Fibroblast of lung (primary cell): ENCODE data around the gene HAUS3. TPM values are rescaled to one million over a fixed set of nuclear protein-coding genes. Genes with fewer than 3 reads are reported as not detected.

Experiments used
- DNase-seq, 2 donors: peaks; one replicate each; pipeline versions ENCODE4 v3.0.0 to v3.0.0-alpha.2; 2010; ENCODE audit warnings: low read depth in 2 of 2
- H2AFZ ChIP-seq: 2 replicates; pipeline ENCODE4 v1.5.1; 2012; ENCODE audit warnings: low read length, control low read depth, inconsistent platforms
- H3K27ac ChIP-seq: 2 replicates; pipeline ENCODE4 v1.5.1; 2011; ENCODE audit warnings: low read length, control low read depth; ENCODE audit not compliant: insufficient read depth
- H3K27me3 ChIP-seq: 2 replicates; pipeline ENCODE4 v1.5.1; 2011; ENCODE audit warnings: mild to moderate bottlenecking, low read length; ENCODE audit not compliant: control insufficient read depth, insufficient read depth
- H3K36me3 ChIP-seq: 2 replicates; pipeline ENCODE4 v1.5.1; 2011; ENCODE audit warnings: low read length; ENCODE audit not compliant: control insufficient read depth, insufficient read depth
- H3K4me1 ChIP-seq: 2 replicates; pipeline ENCODE4 v1.5.1; 2011; ENCODE audit warnings: low read length; ENCODE audit not compliant: control insufficient read depth, insufficient read depth; ENCODE audit errors: extremely low read depth
- H3K4me2 ChIP-seq: 2 replicates; pipeline ENCODE4 v1.5.1; 2011; ENCODE audit warnings: low read length, control low read depth; ENCODE audit not compliant: insufficient read depth; ENCODE audit errors: extremely low read depth
- H3K4me3 ChIP-seq, 4 experiments: fragments of 200-600 bp in 1 of 4; sonication (generic) in 1 of 4; replicated peaks in 1 of 4; 2 replicates each; pipeline ENCODE4 v1.5.1; 2011 to 2016; ENCODE audit warnings: low read length in 4 of 4, low read depth in 3 of 4, mild to moderate bottlenecking in 3 of 4, control low read depth in 2 of 4, inconsistent platforms in 1 of 4, mixed read lengths in 1 of 4; ENCODE audit not compliant: insufficient read depth in 1 of 4; ENCODE audit errors: control extremely low read depth in 1 of 4
- H3K79me2 ChIP-seq: 2 replicates; pipeline ENCODE4 v1.5.1; 2012; ENCODE audit warnings: mild to moderate bottlenecking, low read length, inconsistent platforms; ENCODE audit not compliant: control insufficient read depth, insufficient read depth
- H3K9ac ChIP-seq: 2 replicates; pipeline ENCODE4 v1.5.1; 2011; ENCODE audit warnings: mild to moderate bottlenecking, low read length, control low read depth; ENCODE audit not compliant: insufficient read depth
- H3K9me3 ChIP-seq: 2 replicates; pipeline ENCODE4 v1.5.1; 2012; ENCODE audit warnings: low read depth, low read length; ENCODE audit not compliant: control insufficient read depth, insufficient read depth
- H4K20me1 ChIP-seq: 2 replicates; pipeline ENCODE4 v1.5.1; 2011; ENCODE audit warnings: low read length; ENCODE audit not compliant: control insufficient read depth, insufficient read depth; ENCODE audit errors: extremely low read depth
- EZH2 ChIP-seq: IDR thresholded peaks from 2 replicates; pipeline ENCODE4 v1.5.1; 2012; ENCODE audit warnings: low read length, control low read depth, mild to moderate bottlenecking; ENCODE audit errors: missing control alignments
- polyA plus RNA-seq, 2 donors: library from polyadenylated mRNA; depleted of rRNA in 1 of 2; stranded (reverse) in 1 of 2; unstranded in 1 of 2; fragments of >200 nt; gene quantifications; 2 replicates each; pipeline ENCODE4 v1.2.1, GENCODE V29; 2011 to 2012; ENCODE audit warnings: missing spikeins in 1 of 2
- total RNA-seq: library from RNA; depleted of rRNA; stranded (reverse); fragments of >200 nt; gene quantifications from 2 replicates; pipeline ENCODE4 v1.2.1, GENCODE V29; 2014
- TF ChIP-seq, protein P1 (sequence below), 2 donors: IDR thresholded peaks in 1 of 2; conservative IDR thresholded peaks in 1 of 2; 1 replicate in 1 of 2; 2 replicates in 1 of 2; pipeline ENCODE4 v1.5.1; 2011 to 2012; ENCODE audit warnings: low read length in 2 of 2, control low read depth in 1 of 2, inconsistent platforms in 1 of 2, low read depth in 1 of 2, mild to moderate bottlenecking in 1 of 2

The HAUS3 gene
- total and polyA plus RNA-seq, 2 donors (not counting 1 experiment from before 2014, with no cell fraction given) = 5.3 TPM

DNA sequence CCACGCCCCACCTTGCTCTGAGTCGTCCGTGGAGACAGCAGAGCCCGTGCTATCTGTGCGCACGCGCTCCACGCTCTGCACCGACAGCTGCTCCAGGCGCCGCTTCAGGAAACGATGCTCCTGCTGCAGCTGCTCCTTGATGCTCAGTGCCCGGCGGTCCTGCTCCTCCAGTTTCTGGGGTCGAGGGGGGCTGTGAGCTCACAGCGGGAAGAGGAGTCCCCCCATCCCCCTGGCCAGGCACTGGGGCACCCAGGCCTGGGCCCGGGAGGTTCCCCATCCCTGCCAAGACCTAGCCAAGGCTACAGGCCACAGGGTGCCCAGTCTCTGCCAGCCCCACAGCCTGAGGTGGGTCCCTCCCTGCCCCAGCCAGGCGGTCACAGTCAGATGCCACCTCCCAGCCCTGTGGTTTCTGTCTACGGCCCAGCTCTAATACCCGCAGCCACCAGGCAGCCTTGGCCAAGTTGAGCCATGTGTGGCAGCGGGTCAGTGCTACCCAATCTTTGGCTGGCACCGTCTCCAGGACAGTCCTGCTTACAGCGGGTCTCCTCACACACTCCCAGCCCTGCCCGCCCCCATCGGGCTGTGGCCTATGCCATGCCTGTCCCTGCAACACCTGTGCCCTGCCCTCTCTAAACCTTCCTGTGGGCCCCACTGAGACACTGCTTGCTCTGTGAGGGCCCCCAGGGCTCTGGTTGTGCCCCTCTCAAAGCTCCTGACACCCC lies 9.3 kb upstream of the HAUS3 start:
- H2AFZ ChIP-seq = no peak overlapping the region
- no peak for TF ChIP-seq EZH2
- TF ChIP-seq, protein P1, sequence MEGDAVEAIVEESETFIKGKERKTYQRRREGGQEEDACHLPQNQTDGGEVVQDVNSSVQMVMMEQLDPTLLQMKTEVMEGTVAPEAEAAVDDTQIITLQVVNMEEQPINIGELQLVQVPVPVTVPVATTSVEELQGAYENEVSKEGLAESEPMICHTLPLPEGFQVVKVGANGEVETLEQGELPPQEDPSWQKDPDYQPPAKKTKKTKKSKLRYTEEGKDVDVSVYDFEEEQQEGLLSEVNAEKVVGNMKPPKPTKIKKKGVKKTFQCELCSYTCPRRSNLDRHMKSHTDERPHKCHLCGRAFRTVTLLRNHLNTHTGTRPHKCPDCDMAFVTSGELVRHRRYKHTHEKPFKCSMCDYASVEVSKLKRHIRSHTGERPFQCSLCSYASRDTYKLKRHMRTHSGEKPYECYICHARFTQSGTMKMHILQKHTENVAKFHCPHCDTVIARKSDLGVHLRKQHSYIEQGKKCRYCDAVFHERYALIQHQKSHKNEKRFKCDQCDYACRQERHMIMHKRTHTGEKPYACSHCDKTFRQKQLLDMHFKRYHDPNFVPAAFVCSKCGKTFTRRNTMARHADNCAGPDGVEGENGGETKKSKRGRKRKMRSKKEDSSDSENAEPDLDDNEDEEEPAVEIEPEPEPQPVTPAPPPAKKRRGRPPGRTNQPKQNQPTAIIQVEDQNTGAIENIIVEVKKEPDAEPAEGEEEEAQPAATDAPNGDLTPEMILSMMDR (conservative IDR thresholded peaks at IDR 0.05 in 1 of 2, IDR thresholded peaks at IDR 0.05 in 1 of 2; ENCODE audit: low read depth in 1 of 2, low read length in 2 of 2) = no peak
- H3K9me3 ChIP-seq = no peaks in the 10 kb centered on the region
- no peak for DNase-seq
- H3K79me2 ChIP-seq = no peaks in the 10 kb centered on the region
- H3K27me3 ChIP-seq = no peaks in the 10 kb centered on the region
- H3K4me3 ChIP-seq = no peak overlapping the region
- no peak overlapping the region for H3K4me2 ChIP-seq
- peaks cover 2% of the 10 kb centered on the region for H3K4me1 ChIP-seq
- no peak overlapping the region for H3K27ac ChIP-seq
- no peaks in the 10 kb centered on the region for H4K20me1 ChIP-seq
- no peak overlapping the region for H3K9ac ChIP-seq
- H3K36me3 ChIP-seq = peaks cover 28% of the 10 kb centered on the region

DNA sequence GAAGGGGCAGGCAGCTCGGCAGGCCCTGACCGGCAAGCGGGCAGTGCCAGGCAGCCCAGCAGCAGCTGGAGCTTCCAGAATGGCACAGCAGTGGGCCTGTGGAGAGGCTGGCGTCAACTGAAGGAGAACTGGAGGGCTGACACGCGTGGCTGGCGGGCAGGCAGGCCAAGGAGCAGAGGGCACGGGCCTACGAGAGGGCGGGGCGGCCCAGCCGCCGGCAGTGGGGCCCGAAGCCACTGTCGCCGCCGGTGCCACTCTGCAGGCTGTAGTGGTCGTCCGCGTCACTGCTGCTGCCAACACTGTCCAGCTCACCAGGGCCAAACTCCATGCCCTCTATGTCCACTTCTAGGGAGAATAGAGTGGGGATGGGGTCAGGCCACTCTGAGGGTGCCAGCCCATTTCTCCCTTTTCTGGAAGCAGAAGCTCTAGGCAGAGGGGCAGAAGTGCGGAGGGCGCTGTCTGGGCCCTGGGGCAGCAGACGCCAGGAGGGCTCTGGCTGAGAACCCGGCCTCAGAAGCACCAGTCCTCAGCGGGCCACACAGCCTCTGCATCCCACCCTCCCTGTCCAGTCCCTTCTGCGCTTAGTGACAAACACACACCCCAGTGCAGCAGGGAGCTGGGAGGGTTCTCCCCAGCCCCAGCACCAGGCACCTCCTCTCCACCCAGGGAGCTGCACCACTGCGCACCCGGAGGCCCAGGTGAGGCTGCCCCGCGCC lies 8.6 kb upstream of the HAUS3 start:
- Histone ChIP-seq H3K9me3 (no peaks in the 10 kb centered on the region), H4K20me1 (no peaks in the 10 kb centered on the region), H3K4me3 (no peak overlapping the region), H3K36me3 (peaks cover 25% of the 10 kb centered on the region), H3K4me1 (no peaks in the 10 kb centered on the region), H2AFZ (no peak overlapping the region), H3K4me2 (no peak overlapping the region), H3K79me2 (no peaks in the 10 kb centered on the region), H3K27me3 (no peaks in the 10 kb centered on the region), H3K9ac (no peak overlapping the region), H3K27ac (no peak overlapping the region)
- no peak for DNase-seq
- no peak for TF ChIP-seq EZH2
- TF ChIP-seq, protein P1 (conservative IDR thresholded peaks at IDR 0.05 in 1 of 2, IDR thresholded peaks at IDR 0.05 in 1 of 2; ENCODE audit: low read depth in 1 of 2, low read length in 2 of 2) = no peak

DNA sequence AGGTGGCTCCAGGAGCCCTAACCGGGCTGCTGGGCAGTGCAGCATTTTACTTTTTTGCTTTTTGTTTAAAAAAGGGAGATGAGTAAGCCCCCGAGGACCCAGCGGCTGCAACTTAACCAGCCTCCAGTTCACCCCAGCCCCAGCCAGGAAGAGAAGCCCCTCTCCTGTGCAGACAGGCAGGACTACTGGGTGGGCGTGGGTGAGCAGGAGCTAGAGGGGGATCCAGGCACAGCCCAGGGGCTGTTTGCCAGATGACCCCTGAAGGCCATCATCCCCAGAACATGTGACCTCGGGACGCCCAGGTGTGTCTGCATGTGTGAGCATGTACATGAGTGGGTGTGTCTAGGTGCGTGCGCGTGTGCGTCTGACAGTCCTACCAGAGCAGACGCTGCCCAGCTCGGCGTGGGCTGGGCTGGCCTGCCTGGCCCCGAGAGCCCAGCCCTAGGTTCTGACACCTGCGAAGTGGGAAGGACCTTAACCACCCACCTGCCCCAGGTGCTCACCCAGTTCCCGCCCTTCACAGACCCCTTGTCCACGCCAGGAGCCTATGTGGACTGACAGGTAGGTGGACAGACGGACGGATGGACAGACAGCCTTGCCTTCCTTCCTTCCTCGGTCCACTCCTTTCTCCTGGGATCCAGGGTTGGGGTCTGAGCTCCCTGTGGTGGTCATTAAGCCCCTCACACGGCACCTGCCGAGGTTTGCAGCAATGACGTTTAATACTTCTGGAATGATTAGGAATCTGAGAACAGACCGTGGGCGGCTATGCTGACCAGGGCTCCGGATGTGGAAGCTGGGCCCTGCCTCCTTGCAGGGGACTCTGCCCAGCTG lies 7.8 kb upstream of the HAUS3 start:
- no peak overlapping the region for H3K27ac ChIP-seq
- no peak overlapping the region for H3K4me2 ChIP-seq
- H3K79me2 ChIP-seq = no peaks in the 10 kb centered on the region
- no peaks in the 10 kb centered on the region for H3K27me3 ChIP-seq
- TF ChIP-seq, protein P1 (conservative IDR thresholded peaks at IDR 0.05 in 1 of 2, IDR thresholded peaks at IDR 0.05 in 1 of 2; ENCODE audit: low read depth in 1 of 2, low read length in 2 of 2) = no peak
- TF ChIP-seq EZH2 = no peak
- no peak for DNase-seq
- H3K36me3 ChIP-seq = peaks cover 20% of the 10 kb centered on the region
- H3K9me3 ChIP-seq = no peaks in the 10 kb centered on the region
- no peaks in the 10 kb centered on the region for H4K20me1 ChIP-seq
- no peak overlapping the region for H2AFZ ChIP-seq
- H3K4me3 ChIP-seq = no peak overlapping the region
- no peak overlapping the region for H3K9ac ChIP-seq
- no peaks in the 10 kb centered on the region for H3K4me1 ChIP-seq
